Lower leg skin (tissue), 3 donors: ENCODE measurements around the gene NDFIP1.

Experiments
- POLR2A ChIP-seq, 2 donors: fragments of 450-650 bp; IDR thresholded peaks; one replicate each; pipeline ENCODE4 v1.6.1; 2016 to 2017; ENCODE audit warnings: antibody characterized with exemption in 2 of 2, mild to moderate bottlenecking in 1 of 2, moderate library complexity in 1 of 2
- TF ChIP-seq, protein P1 (sequence below), 3 donors: fragments of 450-650 bp; IDR thresholded peaks; one replicate each; pipeline ENCODE4 v1.5.1; 2016; ENCODE audit warnings: antibody characterized with exemption in 3 of 3, mild to moderate bottlenecking in 3 of 3, moderate library complexity in 2 of 3

- TF ChIP-seq, protein P1, sequence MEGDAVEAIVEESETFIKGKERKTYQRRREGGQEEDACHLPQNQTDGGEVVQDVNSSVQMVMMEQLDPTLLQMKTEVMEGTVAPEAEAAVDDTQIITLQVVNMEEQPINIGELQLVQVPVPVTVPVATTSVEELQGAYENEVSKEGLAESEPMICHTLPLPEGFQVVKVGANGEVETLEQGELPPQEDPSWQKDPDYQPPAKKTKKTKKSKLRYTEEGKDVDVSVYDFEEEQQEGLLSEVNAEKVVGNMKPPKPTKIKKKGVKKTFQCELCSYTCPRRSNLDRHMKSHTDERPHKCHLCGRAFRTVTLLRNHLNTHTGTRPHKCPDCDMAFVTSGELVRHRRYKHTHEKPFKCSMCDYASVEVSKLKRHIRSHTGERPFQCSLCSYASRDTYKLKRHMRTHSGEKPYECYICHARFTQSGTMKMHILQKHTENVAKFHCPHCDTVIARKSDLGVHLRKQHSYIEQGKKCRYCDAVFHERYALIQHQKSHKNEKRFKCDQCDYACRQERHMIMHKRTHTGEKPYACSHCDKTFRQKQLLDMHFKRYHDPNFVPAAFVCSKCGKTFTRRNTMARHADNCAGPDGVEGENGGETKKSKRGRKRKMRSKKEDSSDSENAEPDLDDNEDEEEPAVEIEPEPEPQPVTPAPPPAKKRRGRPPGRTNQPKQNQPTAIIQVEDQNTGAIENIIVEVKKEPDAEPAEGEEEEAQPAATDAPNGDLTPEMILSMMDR (IDR thresholded peaks at IDR 0.05) = no peak
- no peak for TF ChIP-seq POLR2A (IDR thresholded peaks at IDR 0.05)
Measured at GRCh38 chr5:142097681-142098080, 10.9 kb upstream of the NDFIP1 start.
